ENCODE data around the gene ETHE1. TPM values are rescaled to one million over a fixed set of nuclear protein-coding genes. Genes with fewer than 3 reads are reported as not detected.

ETHE1 gene
- total and polyA plus RNA-seq, 2 of the 8 experiments (the other 6 are each of a cell fraction or from before 2014, with no cell fraction given) = 19.9 to 96.0 TPM

DNA sequence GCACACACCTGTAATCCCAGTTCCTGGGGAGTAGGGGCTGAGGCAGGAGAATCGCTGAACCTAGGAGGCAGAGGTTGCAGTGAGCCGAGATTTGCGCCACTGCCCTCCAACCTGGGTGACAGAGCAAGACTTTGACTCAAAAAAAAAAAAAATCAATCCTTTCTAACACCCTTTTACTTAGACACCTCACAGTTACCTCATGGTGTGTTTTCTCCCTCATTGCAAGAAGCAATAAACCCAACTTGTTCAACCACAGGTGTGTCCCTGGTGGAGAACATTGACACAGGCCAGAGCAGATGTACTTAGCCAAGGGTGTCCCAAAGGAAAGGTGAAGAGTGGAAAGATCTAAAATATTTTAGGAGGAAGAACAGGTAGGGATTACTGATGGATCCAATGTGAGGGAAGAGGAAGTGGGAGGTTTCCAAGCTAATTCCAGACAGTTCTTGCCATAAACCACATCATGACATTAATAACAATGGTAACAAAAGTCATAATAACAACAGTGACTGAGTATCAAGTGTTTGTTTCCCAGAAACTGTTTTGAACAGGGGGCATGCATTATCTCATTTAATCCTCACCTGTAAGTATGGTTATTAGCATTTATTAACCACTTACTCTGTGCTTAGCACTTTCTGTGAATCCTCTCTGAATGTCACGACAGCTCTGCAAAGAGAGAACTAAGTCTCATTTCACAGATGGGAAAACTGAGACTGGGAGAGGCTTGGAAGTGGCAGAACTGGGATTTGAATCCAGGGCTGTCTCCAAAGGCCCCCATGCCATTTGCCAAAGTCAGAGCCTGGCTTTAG, 58.4 kb downstream of the ETHE1 start:
- H3K36me3 ChIP-seq (ENCODE audit: control insufficient read depth in 2 of 4, insufficient read depth in 4 of 4, low read length in 3 of 4) = no peaks in the 10 kb centered on the region
- no peak overlapping the region for H3K4me3 ChIP-seq (ENCODE audit: extremely low read depth in 1 of 4, insufficient read depth in 2 of 4, low read depth in 3 of 4, low read length in 4 of 4)
- H3K4me2 ChIP-seq (ENCODE audit: insufficient read depth in 1 of 2, low read depth in 2 of 2, low read length in 2 of 2) = no peak overlapping the region
- ChIA-PET CTCF (ENCODE audit: partially characterized antibody) (no interaction called here), POLR2A (ENCODE audit: partially characterized antibody) (no interaction called here)
- H3K56ac ChIP-seq (replicated peaks; ENCODE audit: insufficient read length, low read depth, low read length) = no peak overlapping the region
- H3K79me1 ChIP-seq (ENCODE audit: low read depth, low read length) = no peaks in the 10 kb centered on the region
- H4K8ac ChIP-seq (ENCODE audit: extremely low read depth, insufficient read depth, low read length) = no peak overlapping the region
- no peak for TF ChIP-seq POU5F1 (IDR thresholded peaks at IDR 0.05; ENCODE audit: low read depth, low read length)
- TF ChIP-seq CBX5 (IDR thresholded peaks at IDR 0.05; ENCODE audit: low read depth, low read length) = no peak
- no peak for TF ChIP-seq BRCA1 (IDR thresholded peaks at IDR 0.05; ENCODE audit: low read depth, low read length)
- no peak for TF ChIP-seq RNF2 (IDR thresholded peaks at IDR 0.05; ENCODE audit: borderline replicate concordance, low read depth, low read length, missing control alignments, poor library complexity, severe bottlenecking)
- H3K27ac ChIP-seq (ENCODE audit: low read depth, low read length) = no peak overlapping the region
- peaks cover 0 to 17% (median 14%) of the 10 kb centered on the region in 4 experiments; a peak in 6 of 7 replicates for H3K27me3 ChIP-seq (replicated peaks in 1 of 4; ENCODE audit: control insufficient read depth in 3 of 4, extremely low read depth in 1 of 4, insufficient read depth in 3 of 4, low read length in 3 of 4)
- DNase-seq (ENCODE audit: low read depth in 1 of 2, low spot score in 2 of 2) (no peak), FAIRE-seq (no peak)
- H2BK12ac ChIP-seq (ENCODE audit: low read depth, low read length) = no peak overlapping the region
- H4K20me1 ChIP-seq (replicated peaks in 1 of 2; ENCODE audit: control insufficient read depth in 1 of 2, insufficient read depth in 2 of 2, low read length in 2 of 2) = no peaks in the 10 kb centered on the region
- H2BK15ac ChIP-seq (ENCODE audit: low read length) = no peak overlapping the region
- 99% methylated on average over 4 of the region's 4 CpGs; no CpG with 5 or more reads in 1 of the 2 experiments for WGBS, 2 experiments (ENCODE audit: extremely low coverage in 1 of 2, insufficient coverage in 1 of 2, insufficient read length in 1 of 2, insufficient replicate concordance in 2 of 2, low coverage in 1 of 2, low lambda C conversion rate in 2 of 2, missing lambda C conversion rate in 1 of 2)
- no peaks in the 10 kb centered on the region for H3K9me3 ChIP-seq (ENCODE audit: insufficient read depth in 2 of 2, low read depth in 1 of 2, low read length in 1 of 2)
- H3K4me1 ChIP-seq (replicated peaks in 1 of 4; ENCODE audit: control insufficient read depth in 3 of 4, insufficient read depth in 4 of 4, low read length in 3 of 4) = peaks cover 0 to 8% (median 2%) of the 10 kb centered on the region in 4 experiments; a peak in 4 of 7 replicates
- no peak overlapping the region for H3K23ac ChIP-seq (ENCODE audit: insufficient read length)
- no peaks in the 10 kb centered on the region for H3K79me2 ChIP-seq (ENCODE audit: control insufficient read depth in 1 of 2, insufficient read depth in 2 of 2, low read length in 2 of 2)
- H4K5ac ChIP-seq (ENCODE audit: insufficient read length, low read depth, low read length) = no peak overlapping the region
- H3K4ac ChIP-seq (replicated peaks; ENCODE audit: insufficient read length, low read depth, low read length) = no peak overlapping the region
- H2BK5ac ChIP-seq (ENCODE audit: low read depth, low read length) = no peak overlapping the region
- H2AK5ac ChIP-seq (ENCODE audit: low read depth, low read length) = no peak overlapping the region
- no peak overlapping the region for H3K9ac ChIP-seq (replicated peaks in 1 of 4; ENCODE audit: extremely low read depth in 1 of 4, low read depth in 3 of 4, low read length in 3 of 4)
- H3K23me2 ChIP-seq (ENCODE audit: low read depth, low read length) = peaks cover 8% of the 10 kb centered on the region; the same call in 1 of the 2 replicates
- no peak overlapping the region for H2BK20ac ChIP-seq (ENCODE audit: low read length)
- H3K14ac ChIP-seq (ENCODE audit: insufficient read length) = no peak overlapping the region
- no peak overlapping the region for H2AFZ ChIP-seq (ENCODE audit: low read length)
- no peak overlapping the region for H3K18ac ChIP-seq (ENCODE audit: extremely low read depth, low read length)
- H2BK120ac ChIP-seq (replicated peaks; ENCODE audit: low read depth, low read length) = no peak overlapping the region
- no peak overlapping the region for H4K91ac ChIP-seq (replicated peaks; ENCODE audit: insufficient read length, low read length)

Data from H1 (cell line).